ENCODE results near the gene INPP5J.

The INPP5J gene

GRCh38 chr22:31088233-31088986, 34.4 kb upstream of the INPP5J start:
- no peak overlapping the region for H3K9ac ChIP-seq (ENCODE audit: low read depth in 1 of 2, low read length in 2 of 2)
- peak overlapping the region; percentile 33 for H3K27ac ChIP-seq (ENCODE audit: low read depth, low read length)
- peaks cover 25 to 29% of the 10 kb centered on the region in 2 donors for H3K4me1 ChIP-seq (ENCODE audit: control insufficient read depth in 1 of 2, insufficient read depth in 2 of 2, low read length in 2 of 2)
- H3K4me3 ChIP-seq (ENCODE audit: low read depth in 1 of 2, low read length in 2 of 2) = no peak overlapping the region
- no peaks in the 10 kb centered on the region for H3K27me3 ChIP-seq (ENCODE audit: control insufficient read depth in 1 of 2, insufficient read depth in 2 of 2, low read length in 2 of 2)
- peaks cover 19 to 56% of the 10 kb centered on the region in 2 donors for H3K36me3 ChIP-seq (ENCODE audit: control insufficient read depth in 1 of 2, insufficient read depth in 2 of 2, low read length in 2 of 2)
- H3K9me3 ChIP-seq (ENCODE audit: control insufficient read depth in 1 of 2, low read length in 2 of 2) = no peaks in the 10 kb centered on the region

DNA sequence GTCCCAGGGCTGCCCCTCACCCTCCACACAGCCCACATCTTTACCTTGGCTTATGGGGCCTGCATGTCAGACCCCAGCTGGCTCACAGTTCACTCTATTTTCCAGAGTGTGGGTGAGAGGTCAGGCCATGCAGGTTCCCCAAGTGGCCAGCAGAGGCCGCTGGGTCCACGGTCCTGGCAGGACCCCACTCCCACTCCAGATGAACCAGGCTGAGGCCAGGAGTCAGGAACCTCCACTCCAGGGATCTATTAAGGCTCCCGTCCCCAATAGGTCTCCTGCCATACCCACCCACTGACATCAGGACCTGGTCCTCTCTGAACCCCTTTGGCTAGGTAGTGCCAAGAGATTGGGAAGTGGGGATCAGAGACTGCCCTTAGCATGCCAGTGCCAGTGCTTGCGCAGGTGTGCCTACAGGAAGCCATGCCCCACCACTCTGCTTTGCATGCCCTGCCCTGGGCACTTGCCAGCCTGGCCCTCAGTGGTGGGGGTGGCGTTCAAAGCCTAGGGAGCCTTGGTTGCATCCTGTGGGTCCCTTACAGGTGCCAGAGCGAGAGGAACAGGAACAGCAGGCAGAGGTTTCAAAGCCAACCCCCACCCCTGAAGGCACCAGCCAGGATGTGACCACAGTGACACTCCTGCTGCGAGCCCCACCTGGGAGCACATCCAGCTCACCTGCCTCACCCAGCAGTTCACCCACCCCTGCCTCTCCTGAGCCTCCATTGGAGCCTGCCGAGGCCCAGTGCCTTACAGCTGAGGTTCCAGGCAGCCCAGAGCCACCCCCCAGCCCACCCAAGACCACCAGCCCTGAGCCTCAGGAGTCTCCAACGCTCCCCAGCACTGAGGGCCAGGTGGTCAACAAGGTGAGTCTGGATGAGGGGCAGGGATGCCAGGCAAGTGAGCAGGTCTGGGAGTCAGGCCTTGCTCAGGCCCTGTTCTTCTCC, 33.3 kb upstream of the INPP5J start:
- Histone ChIP-seq H3K27me3 (ENCODE audit: control insufficient read depth in 1 of 2, insufficient read depth in 2 of 2, low read length in 2 of 2) (no peaks in the 10 kb centered on the region), H3K4me1 (ENCODE audit: control insufficient read depth in 1 of 2, insufficient read depth in 2 of 2, low read length in 2 of 2) (peaks cover 15 to 19% of the 10 kb centered on the region in 2 donors), H3K27ac (ENCODE audit: low read depth, low read length) (peak overlapping the region; percentile 15), H3K9ac (ENCODE audit: low read depth in 1 of 2, low read length in 2 of 2) (no peak overlapping the region), H3K4me3 (ENCODE audit: low read depth in 1 of 2, low read length in 2 of 2) (no peak overlapping the region), H3K9me3 (ENCODE audit: control insufficient read depth in 1 of 2, low read length in 2 of 2) (no peaks in the 10 kb centered on the region), H3K36me3 (ENCODE audit: control insufficient read depth in 1 of 2, insufficient read depth in 2 of 2, low read length in 2 of 2) (peaks cover 19 to 59% of the 10 kb centered on the region in 2 donors)

- no peaks in the 10 kb centered on the region for H3K9me3 ChIP-seq (ENCODE audit: control insufficient read depth in 1 of 2, low read length in 2 of 2)
- H3K9ac ChIP-seq (ENCODE audit: low read depth in 1 of 2, low read length in 2 of 2) = no peak overlapping the region
- H3K36me3 ChIP-seq (ENCODE audit: control insufficient read depth in 1 of 2, insufficient read depth in 2 of 2, low read length in 2 of 2) = peaks cover 23 to 69% of the 10 kb centered on the region in 2 donors
- no peak overlapping the region for H3K4me3 ChIP-seq (ENCODE audit: low read depth in 1 of 2, low read length in 2 of 2)
- no peak overlapping the region for H3K27ac ChIP-seq (ENCODE audit: low read depth, low read length)
- no peaks in the 10 kb centered on the region for H3K27me3 ChIP-seq (ENCODE audit: control insufficient read depth in 1 of 2, insufficient read depth in 2 of 2, low read length in 2 of 2)
- peaks cover 12 to 17% of the 10 kb centered on the region in 2 donors for H3K4me1 ChIP-seq (ENCODE audit: control insufficient read depth in 1 of 2, insufficient read depth in 2 of 2, low read length in 2 of 2)
Observed at GRCh38 chr22:31090217-31091085, 32.3 kb upstream of the INPP5J start.

DNA sequence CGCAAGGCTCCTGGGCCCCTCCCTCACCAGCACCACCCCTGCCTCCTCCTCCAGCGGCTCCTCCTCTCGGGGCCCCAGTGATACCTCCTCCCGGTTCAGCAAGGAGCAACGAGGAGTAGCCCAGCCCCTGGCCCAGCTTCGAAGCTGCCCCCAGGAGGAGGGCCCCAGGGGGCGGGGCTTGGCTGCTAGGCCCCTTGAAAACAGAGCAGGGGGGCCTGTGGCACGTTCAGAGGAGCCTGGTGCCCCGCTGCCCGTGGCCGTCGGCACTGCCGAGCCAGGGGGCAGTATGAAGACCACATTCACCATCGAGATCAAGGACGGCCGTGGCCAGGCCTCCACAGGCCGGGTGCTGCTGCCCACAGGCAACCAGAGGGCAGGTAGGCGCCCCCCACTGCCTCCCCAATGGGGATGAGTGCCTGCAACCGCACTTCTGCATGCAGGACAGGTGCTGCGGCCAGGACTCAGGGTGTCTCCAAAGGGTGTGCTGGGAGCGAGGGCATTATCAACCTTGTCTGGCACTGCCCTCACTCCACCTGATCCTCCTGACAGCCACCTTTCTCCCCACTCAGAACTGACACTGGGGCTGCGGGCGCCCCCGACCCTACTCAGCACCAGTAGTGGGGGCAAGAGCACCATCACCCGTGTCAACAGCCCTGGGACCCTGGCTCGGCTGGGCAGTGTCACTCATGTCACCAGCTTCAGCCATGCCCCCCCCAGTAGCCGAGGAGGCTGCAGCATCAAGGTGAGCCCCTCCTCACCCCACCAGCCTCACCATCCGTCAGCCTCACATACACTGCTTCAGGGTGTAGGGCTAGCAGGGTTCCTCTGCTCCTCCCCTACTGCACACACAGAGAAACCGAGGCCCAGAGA, 31.4 kb upstream of the INPP5J start:
- H3K27ac ChIP-seq (ENCODE audit: low read depth, low read length) = peak overlapping the region; percentile 27
- H3K9ac ChIP-seq (ENCODE audit: low read depth in 1 of 2, low read length in 2 of 2) = peak overlapping the region in 1 of 2 donors; percentile 6
- H3K27me3 ChIP-seq (ENCODE audit: control insufficient read depth in 1 of 2, insufficient read depth in 2 of 2, low read length in 2 of 2) = no peaks in the 10 kb centered on the region
- H3K36me3 ChIP-seq (ENCODE audit: control insufficient read depth in 1 of 2, insufficient read depth in 2 of 2, low read length in 2 of 2) = peaks cover 30 to 78% of the 10 kb centered on the region in 2 donors
- no peak overlapping the region for H3K4me3 ChIP-seq (ENCODE audit: low read depth in 1 of 2, low read length in 2 of 2)
- peaks cover 3 to 8% of the 10 kb centered on the region in 2 donors for H3K4me1 ChIP-seq (ENCODE audit: control insufficient read depth in 1 of 2, insufficient read depth in 2 of 2, low read length in 2 of 2)
- H3K9me3 ChIP-seq (ENCODE audit: control insufficient read depth in 1 of 2, low read length in 2 of 2) = no peaks in the 10 kb centered on the region

- no peak overlapping the region for H3K27ac ChIP-seq (ENCODE audit: low read depth, low read length)
- H3K36me3 ChIP-seq (ENCODE audit: control insufficient read depth in 1 of 2, insufficient read depth in 2 of 2, low read length in 2 of 2) = peaks cover 34 to 86% of the 10 kb centered on the region in 2 donors
- H3K9ac ChIP-seq (ENCODE audit: low read depth in 1 of 2, low read length in 2 of 2) = no peak overlapping the region
- H3K4me1 ChIP-seq (ENCODE audit: control insufficient read depth in 1 of 2, insufficient read depth in 2 of 2, low read length in 2 of 2) = peaks cover 0 to 8% of the 10 kb centered on the region in 2 donors
- H3K9me3 ChIP-seq (ENCODE audit: control insufficient read depth in 1 of 2, low read length in 2 of 2) = no peaks in the 10 kb centered on the region
- H3K4me3 ChIP-seq (ENCODE audit: low read depth in 1 of 2, low read length in 2 of 2) = no peak overlapping the region
- H3K27me3 ChIP-seq (ENCODE audit: control insufficient read depth in 1 of 2, insufficient read depth in 2 of 2, low read length in 2 of 2) = no peaks in the 10 kb centered on the region
Observed at GRCh38 chr22:31092161-31092560, 30.6 kb upstream of the INPP5J start.

GRCh38 chr22:31093086-31093850, 29.5 kb upstream of the INPP5J start:
- H3K9ac ChIP-seq (ENCODE audit: low read depth in 1 of 2, low read length in 2 of 2) = no peak overlapping the region
- H3K27me3 ChIP-seq (ENCODE audit: control insufficient read depth in 1 of 2, insufficient read depth in 2 of 2, low read length in 2 of 2) = no peaks in the 10 kb centered on the region
- H3K9me3 ChIP-seq (ENCODE audit: control insufficient read depth in 1 of 2, low read length in 2 of 2) = no peaks in the 10 kb centered on the region
- H3K27ac ChIP-seq (ENCODE audit: low read depth, low read length) = no peak overlapping the region
- H3K4me1 ChIP-seq (ENCODE audit: control insufficient read depth in 1 of 2, insufficient read depth in 2 of 2, low read length in 2 of 2) = peaks cover 6 to 14% of the 10 kb centered on the region in 2 donors
- no peak overlapping the region for H3K4me3 ChIP-seq (ENCODE audit: low read depth in 1 of 2, low read length in 2 of 2)
- H3K36me3 ChIP-seq (ENCODE audit: control insufficient read depth in 1 of 2, insufficient read depth in 2 of 2, low read length in 2 of 2) = peaks cover 32 to 82% of the 10 kb centered on the region in 2 donors

GRCh38 chr22:31094021-31094551, 28.7 kb upstream of the INPP5J start:
- H3K27me3 ChIP-seq (ENCODE audit: control insufficient read depth in 1 of 2, insufficient read depth in 2 of 2, low read length in 2 of 2) = no peaks in the 10 kb centered on the region
- H3K9ac ChIP-seq (ENCODE audit: low read depth in 1 of 2, low read length in 2 of 2) = no peak overlapping the region
- H3K4me1 ChIP-seq (ENCODE audit: control insufficient read depth in 1 of 2, insufficient read depth in 2 of 2, low read length in 2 of 2) = peaks cover 10 to 17% of the 10 kb centered on the region in 2 donors
- H3K27ac ChIP-seq (ENCODE audit: low read depth, low read length) = no peak overlapping the region
- no peaks in the 10 kb centered on the region for H3K9me3 ChIP-seq (ENCODE audit: control insufficient read depth in 1 of 2, low read length in 2 of 2)
- no peak overlapping the region for H3K4me3 ChIP-seq (ENCODE audit: low read depth in 1 of 2, low read length in 2 of 2)
- H3K36me3 ChIP-seq (ENCODE audit: control insufficient read depth in 1 of 2, insufficient read depth in 2 of 2, low read length in 2 of 2) = peaks cover 30 to 79% of the 10 kb centered on the region in 2 donors

- Histone ChIP-seq H3K9ac (ENCODE audit: low read depth in 1 of 2, low read length in 2 of 2) (no peak overlapping the region), H3K9me3 (ENCODE audit: control insufficient read depth in 1 of 2, low read length in 2 of 2) (no peaks in the 10 kb centered on the region), H3K4me1 (ENCODE audit: control insufficient read depth in 1 of 2, insufficient read depth in 2 of 2, low read length in 2 of 2) (peaks cover 10 to 11% of the 10 kb centered on the region in 2 donors), H3K4me3 (ENCODE audit: low read depth in 1 of 2, low read length in 2 of 2) (no peak overlapping the region), H3K27me3 (ENCODE audit: control insufficient read depth in 1 of 2, insufficient read depth in 2 of 2, low read length in 2 of 2) (no peaks in the 10 kb centered on the region), H3K27ac (ENCODE audit: low read depth, low read length) (no peak overlapping the region), H3K36me3 (ENCODE audit: control insufficient read depth in 1 of 2, insufficient read depth in 2 of 2, low read length in 2 of 2) (peaks cover 33 to 79% of the 10 kb centered on the region in 2 donors)
Observed at GRCh38 chr22:31094741-31095140, 28.0 kb upstream of the INPP5J start.

Measured in duodenal mucosa (tissue), 2 donors.